GM10847 (cell line): ENCODE measurements around the gene SLC7A6OS.

ENCODE experiments used
- POLR2A ChIP-seq: IDR thresholded peaks from 2 replicates; pipeline ENCODE4 v1.6.1; 2011; ENCODE audit not compliant: insufficient read length; ENCODE audit errors: extremely low read depth

Gene SLC7A6OS

GRCh38 chr16:68348639-68349445 lies 38.1 kb upstream of the SLC7A6OS start:
- TF ChIP-seq POLR2A: no peak

- TF ChIP-seq POLR2A: no peak
Observed at GRCh38 chr16:68347605-68348004, 36.9 kb upstream of the SLC7A6OS start.

- no peak for TF ChIP-seq POLR2A
Observed at GRCh38 chr16:68346892-68347480, 36.2 kb upstream of the SLC7A6OS start.

DNA sequence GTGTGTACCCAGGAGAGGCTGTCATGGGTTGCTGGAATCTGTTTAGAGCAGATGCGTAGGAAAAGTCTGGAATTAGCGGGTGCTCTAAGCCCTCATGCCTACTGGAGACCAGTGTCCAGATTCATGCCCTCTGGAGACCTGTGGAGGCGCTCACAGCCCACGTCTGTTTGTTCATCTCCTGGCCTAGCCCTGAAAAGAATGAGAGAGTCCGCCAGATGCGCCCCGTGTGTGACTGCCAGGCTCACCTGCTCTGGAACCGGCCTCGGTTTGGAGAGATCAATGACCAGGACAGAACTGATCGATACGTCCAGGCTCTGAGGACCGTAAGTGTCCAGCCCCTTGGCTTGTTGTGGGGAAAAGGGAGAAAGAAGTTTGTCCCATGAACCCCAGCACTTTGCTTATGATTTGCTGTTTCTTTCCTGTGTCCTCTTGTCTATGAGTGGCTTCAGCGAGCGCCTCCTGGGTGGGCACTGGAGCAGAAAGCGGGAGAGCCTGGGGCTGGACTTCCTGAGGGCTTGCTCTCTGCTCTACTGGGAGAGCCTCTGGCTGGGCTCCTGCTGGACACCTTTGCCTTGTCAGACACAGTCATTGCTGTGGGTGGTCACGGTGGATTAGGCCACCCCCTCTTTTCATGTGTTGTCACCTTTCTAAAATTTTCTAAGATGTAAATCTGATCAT lies 35.4 kb upstream of the SLC7A6OS start:
- TF ChIP-seq POLR2A: no peak

- TF ChIP-seq POLR2A: no peak
Observed at GRCh38 chr16:68345351-68345810, 34.6 kb upstream of the SLC7A6OS start.

DNA sequence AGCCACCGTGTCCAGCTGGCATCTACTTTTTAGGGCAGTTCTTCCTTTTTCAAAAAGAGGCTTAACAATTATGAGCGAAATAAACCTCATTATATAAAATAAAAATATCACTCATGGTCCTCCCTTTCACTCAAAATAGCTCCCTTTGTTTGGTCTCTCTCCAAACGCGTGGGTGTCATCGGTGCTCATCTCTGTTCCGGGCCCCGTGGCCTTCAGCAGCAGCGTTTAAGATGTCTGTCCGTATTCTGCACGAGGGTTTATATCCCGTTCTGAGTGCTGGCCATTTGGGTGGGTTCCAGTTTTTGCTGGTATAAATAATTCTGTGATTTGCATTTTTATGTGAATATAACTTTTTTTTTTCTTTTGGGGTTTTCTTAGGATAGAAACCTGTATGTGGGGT lies 33.5 kb upstream of the SLC7A6OS start:
- TF ChIP-seq POLR2A: no peak

GRCh38 chr16:68343137-68343536 lies 32.4 kb upstream of the SLC7A6OS start:
- no peak for TF ChIP-seq POLR2A

GRCh38 chr16:68342620-68343019 lies 31.9 kb upstream of the SLC7A6OS start:
- no peak for TF ChIP-seq POLR2A

GRCh38 chr16:68339214-68339613 lies 28.5 kb upstream of the SLC7A6OS start:
- TF ChIP-seq POLR2A: no peak

GRCh38 chr16:68338326-68339119 lies 27.8 kb upstream of the SLC7A6OS start:
- TF ChIP-seq POLR2A: no peak

- TF ChIP-seq POLR2A: no peak
Observed at GRCh38 chr16:68335175-68335574, 24.4 kb upstream of the SLC7A6OS start.

GRCh38 chr16:68332411-68333121 lies 21.8 kb upstream of the SLC7A6OS start:
- TF ChIP-seq POLR2A: no peak

- no peak for TF ChIP-seq POLR2A
Observed at GRCh38 chr16:68331879-68332410, 21.2 kb upstream of the SLC7A6OS start.

DNA sequence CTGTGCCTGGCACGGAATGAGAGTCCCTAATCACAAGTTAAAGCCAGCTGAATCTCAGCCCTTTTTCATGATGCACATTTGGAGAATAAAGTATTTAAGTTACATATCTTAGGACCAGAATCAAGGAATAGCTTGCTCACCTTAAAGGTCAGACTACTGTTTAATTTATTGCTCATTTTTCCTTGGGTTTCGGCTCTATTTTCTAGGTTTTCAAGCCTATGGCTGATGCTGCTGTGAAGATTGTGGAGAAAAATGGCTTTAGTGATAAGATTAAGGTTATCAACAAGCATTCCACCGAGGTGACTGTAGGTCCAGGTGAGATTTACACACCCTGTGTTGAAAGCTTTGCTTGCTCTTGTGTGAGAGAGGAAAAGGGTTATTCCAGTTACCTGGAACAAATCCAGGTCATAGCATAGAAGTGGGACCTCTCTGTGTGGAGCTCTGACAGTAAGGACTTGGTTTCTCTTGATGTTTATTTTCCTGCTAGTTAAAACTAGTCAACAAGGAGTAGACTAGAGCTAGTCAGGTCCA lies 18.2 kb upstream of the SLC7A6OS start:
- TF ChIP-seq POLR2A: no peak
